Right cardiac atrium (tissue), 5 donors: ENCODE results near the gene TRNP1. TPM values are rescaled to one million over a fixed set of nuclear protein-coding genes. Genes with fewer than 3 reads are reported as not detected.
"Not testable (repeated sequence)": the region's sequence is repeated elsewhere in the genome, so short reads cannot be mapped to it uniquely, and the experiment has no call there.

Source experiments
- ATAC-seq, 2 donors: fragments of 200-7000 bp; cut with Tn5 transposase; one replicate each; pipeline versions ENCODE4 v1.8.0 to v1.9.1; 2020; ENCODE audit warnings: moderate library complexity in 2 of 2, mild to moderate bottlenecking in 1 of 2
- DNase-seq, 3 donors: peaks; one replicate each; pipeline ENCODE4 v3.0.0-alpha.2; 2020
- H3K27ac ChIP-seq: one replicate; pipeline ENCODE4 v1.5.1; 2013; ENCODE audit warnings: mild to moderate bottlenecking, low read length, control low read depth, moderate library complexity
- H3K27me3 ChIP-seq: one replicate; pipeline ENCODE4 v1.6.1; 2013; ENCODE audit not compliant: control insufficient read depth, insufficient read depth
- H3K4me1 ChIP-seq: one replicate; pipeline ENCODE4 v1.6.1; 2013; ENCODE audit warnings: low read length; ENCODE audit not compliant: control insufficient read depth, insufficient read depth
- H3K4me3 ChIP-seq: one replicate; pipeline ENCODE4 v1.5.1; 2013; ENCODE audit warnings: low read length, control low read depth
- H3K9me3 ChIP-seq: one replicate; pipeline ENCODE4 v1.6.1; 2013; ENCODE audit warnings: low read length; ENCODE audit not compliant: control insufficient read depth
- WGBS: extraction: QIAGEN DNeasy Blood & Tissue Kit; methylation state at CpG from one replicate; pipeline ENCODE4 v1.1.7; 2013; 5-methylcytosine and 5-hydroxymethylcytosine counted together
- intact Hi-C, 4 donors: fragments of 100-400 bp; cut with DNase I; formaldehyde crosslinking; loops; one replicate each; pipeline versions ENCODE4 v1.11.0 to v1.14.0; 2022 to 2023
- polyA plus RNA-seq: library from polyadenylated mRNA; stranded (reverse); fragments of 200-250 nt; gene quantifications from one replicate; pipeline ENCODE4 v1.2.3, GENCODE V29; 2013
- total RNA-seq, 4 donors: library from RNA; stranded (reverse); fragmentation: NEBNext Ultra II Directional; extraction: Animal tissue kit (Norgen Biotek cat#: 25700); gene quantifications; one replicate each; pipeline ENCODE4 v1.2.1, GENCODE V29; 2021
- donor health status: healthy with polysubstance abuse.
- donor health status: DM: no; HTN: yes; CAD: no.
- donor health status: DM: no; HTN: no; CAD: no.
- donor health status: DM: no; HTN: yes; CAD: no; lungs with severe emphysema.
- donor health status: DM: yes; HTN: yes; CAD: no.

TRNP1 gene
- total and polyA plus RNA-seq, 5 donors: 45.9 to 64.6 (median 51.7) TPM

GRCh38 chr1:26972390-26972789 is 21.1 kb upstream of the TRNP1 start:
- peak in 1 of 3 donors; percentile 3 for DNase-seq
- 41% methylated on average over 6 of the region's 6 CpGs for WGBS
- no peak for ATAC-seq
- intact Hi-C loops: no loop called here
- Histone ChIP-seq H3K9me3 (no peaks in the 10 kb centered on the region), H3K27ac (no peak overlapping the region), H3K4me3 (no peak overlapping the region), H3K4me1 (no peaks in the 10 kb centered on the region), H3K27me3 (no peaks in the 10 kb centered on the region)

- Histone ChIP-seq H3K27ac (no peak overlapping the region), H3K9me3 (no peaks in the 10 kb centered on the region), H3K4me1 (no peaks in the 10 kb centered on the region), H3K4me3 (no peak overlapping the region), H3K27me3 (no peaks in the 10 kb centered on the region)
- intact Hi-C loops: no loop called here
- ATAC-seq: no peak
- no peak for DNase-seq
- 88% methylated on average over 4 of the region's 4 CpGs for WGBS
These were observed 20.7 kb upstream of the TRNP1 start for GRCh38 chr1:26972821-26973220.

- WGBS: 87% methylated on average over 3 of the region's 3 CpGs
- H3K4me3 ChIP-seq: no peak overlapping the region
- H3K9me3 ChIP-seq: no peaks in the 10 kb centered on the region
- ATAC-seq (no peak), DNase-seq (no peak)
- H3K27me3 ChIP-seq: no peaks in the 10 kb centered on the region
- no peak overlapping the region for H3K27ac ChIP-seq
- H3K4me1 ChIP-seq: no peaks in the 10 kb centered on the region
- intact Hi-C loops: no loop called here
These were observed 16.6 kb upstream of the TRNP1 start for GRCh38 chr1:26976621-26977510.

- no peak for DNase-seq
- H3K4me1 ChIP-seq: no peaks in the 10 kb centered on the region
- H3K4me3 ChIP-seq: no peak overlapping the region
- ATAC-seq: no peak
- no peaks in the 10 kb centered on the region for H3K27me3 ChIP-seq
- intact Hi-C loops: no loop called here
- H3K27ac ChIP-seq: no peak overlapping the region
- no peaks in the 10 kb centered on the region for H3K9me3 ChIP-seq
- 64% methylated on average over 2 of the region's 2 CpGs for WGBS
These were observed 14.6 kb upstream of the TRNP1 start for GRCh38 chr1:26978901-26979300.

- Histone ChIP-seq H3K4me1 (no peaks in the 10 kb centered on the region), H3K9me3 (no peaks in the 10 kb centered on the region), H3K4me3 (no peak overlapping the region), H3K27me3 (no peaks in the 10 kb centered on the region), H3K27ac (no peak overlapping the region)
- ATAC-seq (no peak), DNase-seq (no peak)
- WGBS: 70% methylated on average over 3 of the region's 3 CpGs
- intact Hi-C loops: no loop called here
These were observed 12.2 kb upstream of the TRNP1 start for GRCh38 chr1:26981146-26981846.

- intact Hi-C loops: no loop called here
- WGBS: 71% methylated on average over 5 of the region's 5 CpGs
- ATAC-seq: no peak
- DNase-seq: no peak
- H3K27me3 ChIP-seq: no peaks in the 10 kb centered on the region
- no peak overlapping the region for H3K27ac ChIP-seq
- H3K4me1 ChIP-seq: no peaks in the 10 kb centered on the region
- no peaks in the 10 kb centered on the region for H3K9me3 ChIP-seq
- no peak overlapping the region for H3K4me3 ChIP-seq
These were observed 9.6 kb upstream of the TRNP1 start for GRCh38 chr1:26983863-26984262.

- H3K4me3 ChIP-seq: no peak overlapping the region
- no peak overlapping the region for H3K27ac ChIP-seq
- no peaks in the 10 kb centered on the region for H3K27me3 ChIP-seq
- intact Hi-C loops: no loop called here
- H3K4me1 ChIP-seq: no peaks in the 10 kb centered on the region
- H3K9me3 ChIP-seq: no peaks in the 10 kb centered on the region
- ATAC-seq: no peak
- DNase-seq: no peak
- WGBS: 74% methylated on average over 8 of the region's 8 CpGs
These were observed 9.2 kb upstream of the TRNP1 start for GRCh38 chr1:26984291-26984690.

- 71% methylated on average over 2 of the region's 2 CpGs for WGBS
- Histone ChIP-seq H3K27ac (no peak overlapping the region), H3K27me3 (no peaks in the 10 kb centered on the region), H3K4me3 (no peak overlapping the region), H3K9me3 (no peaks in the 10 kb centered on the region), H3K4me1 (no peaks in the 10 kb centered on the region)
- ATAC-seq (no peak), DNase-seq (peak in 1 of 3 donors; percentile 7)
- intact Hi-C loops: no loop called here
These were observed 6.8 kb upstream of the TRNP1 start for GRCh38 chr1:26986658-26987057.

- ATAC-seq, H3K27ac ChIP-seq, H3K27me3 ChIP-seq, H3K4me1 ChIP-seq, H3K9me3 ChIP-seq, H3K4me3 ChIP-seq: not testable (repeated sequence)
- peak in 1 of 3 donors; percentile 4 for DNase-seq
- 79% methylated on average over 12 of the region's 12 CpGs for WGBS
- intact Hi-C loops: loop anchor here in 2 of 4 donors (10.0 kb wide), 1 partner anchor 105 kb away; no protein-coding TSS in a partner anchor
These were observed 3.9 kb upstream of the TRNP1 start for GRCh38 chr1:26989403-26990109.

GRCh38 chr1:26991310-26992116 is 2.0 kb upstream of the TRNP1 start:
- Histone ChIP-seq H3K9me3 (no peaks in the 10 kb centered on the region), H3K27me3 (no peaks in the 10 kb centered on the region), H3K4me1 (no peaks in the 10 kb centered on the region), H3K4me3 (no peak overlapping the region), H3K27ac (no peak overlapping the region)
- ATAC-seq: peak in 1 of 2 donors; percentile 4
- WGBS: 38% methylated on average over 10 of the region's 10 CpGs
- intact Hi-C loops: loop anchor here in 2 of 4 donors (10.0 kb wide), 1 partner anchor 103 kb away; no protein-coding TSS in a partner anchor
- DNase-seq: peak in 1 of 3 donors; percentile 56
